Panc1 (cell line): ENCODE measurements around the gene TRIML2. TPM values are rescaled to one million over a fixed set of nuclear protein-coding genes. Genes with fewer than 3 reads are reported as not detected.

ENCODE experiments used
- ATAC-seq: fragments of 200-7000 bp; cut with Tn5 transposase; 2 replicates; pipeline ENCODE4 v1.9.1; 2020; ENCODE audit warnings: mild to moderate bottlenecking, moderate library complexity
- BruUV-seq: library from RNA; stranded (reverse); fragments of 400-500 nt; replicated peaks from 2 replicates; lab custom pipeline; 2021; lab: Mats Ljungman, UMichigan
- CTCF ChIA-PET: fragments of 300-600 bp; sonication (Branson Sonifier 250); formaldehyde crosslinking; loops from one replicate; lab custom pipeline; 2022; ENCODE audit warnings: antibody characterized with exemption; lab: Charles Lee
- POLR2A ChIA-PET: fragments of 300-600 bp; sonication (Branson Sonifier 250); formaldehyde crosslinking; loops from one replicate; lab custom pipeline; 2022; ENCODE audit warnings: antibody characterized with exemption; lab: Charles Lee
- DNase-seq: peaks from one replicate; pipeline ENCODE4 v3.0.0-alpha.2; 2010; ENCODE audit warnings: low read depth, low spot score
- H3K27ac ChIP-seq: 2 replicates; pipeline ENCODE4 v1.5.1; 2011; ENCODE audit warnings: mild to moderate bottlenecking, low read length, inconsistent platforms
- H3K27me3 ChIP-seq: fragments of 200-500 bp; sonication (Bioruptor generic); 2 replicates; pipeline ENCODE4 v1.6.0; 2014; ENCODE audit warnings: low read length, inconsistent platforms; ENCODE audit not compliant: control insufficient read depth, insufficient read depth
- H3K36me3 ChIP-seq: fragments of 200-500 bp; sonication (Bioruptor generic); 2 replicates; pipeline ENCODE4 v1.5.1; 2014; ENCODE audit warnings: inconsistent platforms, mild to moderate bottlenecking, low read length, moderate library complexity; ENCODE audit not compliant: control insufficient read depth, insufficient read depth
- H3K4me1 ChIP-seq: 2 replicates; pipeline ENCODE4 v1.5.1; 2011; ENCODE audit warnings: inconsistent platforms, mild to moderate bottlenecking, low read length, moderate library complexity; ENCODE audit not compliant: control insufficient read depth, insufficient read depth
- H3K4me3 ChIP-seq, 2 experiments: 2 replicates each; pipeline ENCODE4 v1.5.1; 2011 to 2012; ENCODE audit warnings: low read depth in 2 of 2, low read length in 2 of 2, mild to moderate bottlenecking in 2 of 2, inconsistent platforms in 1 of 2, moderate library complexity in 1 of 2
- H3K9me3 ChIP-seq: fragments of 200-500 bp; sonication (Bioruptor generic); 2 replicates; pipeline ENCODE4 v1.5.1; 2014; ENCODE audit warnings: low read depth, mild to moderate bottlenecking, inconsistent platforms, low read length, moderate library complexity; ENCODE audit not compliant: control insufficient read depth, insufficient read depth
- CTCF ChIP-seq: fragments of 450-650 bp; IDR thresholded peaks from 2 replicates; pipeline ENCODE4 v1.5.1; 2017; ENCODE audit warnings: mild to moderate bottlenecking
- POLR2AphosphoS5 ChIP-seq: IDR thresholded peaks from 2 replicates; pipeline ENCODE4 v1.6.1; 2012; ENCODE audit warnings: mild to moderate bottlenecking, low read depth, low read length, moderate library complexity
- SIN3A ChIP-seq: IDR thresholded peaks from 2 replicates; pipeline ENCODE4 v1.6.1; 2012; ENCODE audit warnings: low read depth, mild to moderate bottlenecking, low read length, moderate library complexity, borderline replicate concordance; ENCODE audit not compliant: insufficient read depth
- TCF7L2 ChIP-seq: IDR thresholded peaks from 2 replicates; pipeline ENCODE4 v1.6.1; 2011; ENCODE audit warnings: mild to moderate bottlenecking, low read depth, low read length, inconsistent platforms
- in situ Hi-C: cut with HindIII; loops from 2 replicates; pipeline ENCODE4 v1.10.0; 2016; ENCODE audit warnings: low sequenced_read_pairs, low pct_unique_long_range_greater_than_20kb
- intact Hi-C: fragments of 100-400 bp; cut with micrococcal nuclease; formaldehyde crosslinking; loops from one replicate; pipeline ENCODE4 v1.10.0; 2022; ENCODE audit not compliant: unreplicated experiment
- total RNA-seq: library from RNA; stranded (reverse); gene quantifications from one replicate; pipeline ENCODE4 v1.2.1, GENCODE V29; 2021; ENCODE audit not compliant: unreplicated experiment
- TF ChIP-seq, protein P1 (sequence below), 2 experiments: IDR thresholded peaks; 2 replicates each; pipeline ENCODE4 v1.6.1; 2011 to 2012; ENCODE audit warnings: low read depth in 2 of 2, control low read depth in 1 of 2, low read length in 1 of 2, mild to moderate bottlenecking in 1 of 2, moderate library complexity in 1 of 2; ENCODE audit not compliant: insufficient read depth in 1 of 2

Gene TRIML2
- total RNA-seq, 1 experiment from 2014 or later: not detected

DNA sequence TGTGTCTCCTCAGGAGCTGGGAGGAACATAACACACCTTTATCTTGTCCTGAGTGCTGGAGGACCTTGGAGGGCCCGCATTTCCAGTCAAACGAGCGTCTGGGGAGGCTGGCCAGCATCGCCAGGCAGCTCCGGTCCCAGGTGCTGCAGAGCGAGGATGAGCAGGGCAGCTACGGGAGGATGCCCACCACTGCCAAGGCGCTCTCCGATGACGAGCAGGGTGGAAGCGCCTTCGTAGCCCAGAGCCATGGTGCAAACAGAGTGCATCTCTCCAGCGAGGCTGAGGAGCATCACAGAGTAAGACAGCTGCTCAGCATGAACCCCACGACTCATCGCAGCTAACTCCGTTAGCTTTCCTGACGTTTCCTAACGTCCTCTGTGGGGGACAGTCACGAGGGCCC lies 30.3 kb upstream of the TRIML2 start:
- no TSS peak for BruUV-seq
- TF ChIP-seq SIN3A: no peak
- no peak for TF ChIP-seq CTCF
- no peak for TF ChIP-seq POLR2AphosphoS5
- no peak for TF ChIP-seq TCF7L2
- TF ChIP-seq, protein P1, sequence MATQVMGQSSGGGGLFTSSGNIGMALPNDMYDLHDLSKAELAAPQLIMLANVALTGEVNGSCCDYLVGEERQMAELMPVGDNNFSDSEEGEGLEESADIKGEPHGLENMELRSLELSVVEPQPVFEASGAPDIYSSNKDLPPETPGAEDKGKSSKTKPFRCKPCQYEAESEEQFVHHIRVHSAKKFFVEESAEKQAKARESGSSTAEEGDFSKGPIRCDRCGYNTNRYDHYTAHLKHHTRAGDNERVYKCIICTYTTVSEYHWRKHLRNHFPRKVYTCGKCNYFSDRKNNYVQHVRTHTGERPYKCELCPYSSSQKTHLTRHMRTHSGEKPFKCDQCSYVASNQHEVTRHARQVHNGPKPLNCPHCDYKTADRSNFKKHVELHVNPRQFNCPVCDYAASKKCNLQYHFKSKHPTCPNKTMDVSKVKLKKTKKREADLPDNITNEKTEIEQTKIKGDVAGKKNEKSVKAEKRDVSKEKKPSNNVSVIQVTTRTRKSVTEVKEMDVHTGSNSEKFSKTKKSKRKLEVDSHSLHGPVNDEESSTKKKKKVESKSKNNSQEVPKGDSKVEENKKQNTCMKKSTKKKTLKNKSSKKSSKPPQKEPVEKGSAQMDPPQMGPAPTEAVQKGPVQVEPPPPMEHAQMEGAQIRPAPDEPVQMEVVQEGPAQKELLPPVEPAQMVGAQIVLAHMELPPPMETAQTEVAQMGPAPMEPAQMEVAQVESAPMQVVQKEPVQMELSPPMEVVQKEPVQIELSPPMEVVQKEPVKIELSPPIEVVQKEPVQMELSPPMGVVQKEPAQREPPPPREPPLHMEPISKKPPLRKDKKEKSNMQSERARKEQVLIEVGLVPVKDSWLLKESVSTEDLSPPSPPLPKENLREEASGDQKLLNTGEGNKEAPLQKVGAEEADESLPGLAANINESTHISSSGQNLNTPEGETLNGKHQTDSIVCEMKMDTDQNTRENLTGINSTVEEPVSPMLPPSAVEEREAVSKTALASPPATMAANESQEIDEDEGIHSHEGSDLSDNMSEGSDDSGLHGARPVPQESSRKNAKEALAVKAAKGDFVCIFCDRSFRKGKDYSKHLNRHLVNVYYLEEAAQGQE (IDR thresholded peaks at IDR 0.05; ENCODE audit: insufficient read depth in 1 of 2, low read depth in 2 of 2, low read length in 1 of 2): no peak
- DNase-seq (no peak), ATAC-seq (no peak)
- Histone ChIP-seq H3K4me1 (no peaks in the 10 kb centered on the region), H3K4me3 (no peak overlapping the region), H3K36me3 (no peaks in the 10 kb centered on the region), H3K27me3 (no peaks in the 10 kb centered on the region), H3K9me3 (no peaks in the 10 kb centered on the region), H3K27ac (no peak overlapping the region)
- in situ Hi-C loops: no loop called here
- POLR2A ChIA-PET: no interaction called here
- CTCF ChIA-PET: no interaction called here
- intact Hi-C loops: no loop called here

DNA sequence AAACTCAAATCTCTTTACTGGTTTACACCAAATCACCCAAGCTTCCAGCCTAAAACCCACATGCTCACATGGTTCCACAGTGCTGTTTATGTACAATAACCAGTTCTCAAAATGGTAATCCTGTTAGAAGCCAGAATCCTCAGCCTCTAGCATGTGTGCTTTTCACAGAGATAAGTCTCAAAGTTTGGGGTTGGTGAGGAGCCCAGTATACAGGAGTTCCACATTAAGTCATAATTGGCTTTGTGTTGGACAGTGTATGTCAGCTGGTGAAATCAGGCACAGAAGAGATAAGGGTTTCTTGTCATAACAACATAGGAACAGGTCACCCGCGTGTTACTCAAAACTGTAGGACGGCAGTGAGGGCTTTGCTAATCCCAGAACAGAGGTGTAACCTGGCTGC lies 29.7 kb upstream of the TRIML2 start, which contains the start of gene TRIML1:
TSS of gene TRIML1 (plus strand) at position 301 of the 400 bp plus-strand sequence. CDS start 118 bp downstream, outside the sequence.
- intact Hi-C loops: no loop called here
- Histone ChIP-seq H3K4me1 (no peaks in the 10 kb centered on the region), H3K27ac (no peak within 1 kb of the TSS), H3K9me3 (no peaks in the 10 kb centered on the region), H3K36me3 (no peaks in the 10 kb centered on the region), H3K4me3 (no peak within 1 kb of the TSS), H3K27me3 (no peaks in the 10 kb centered on the region)
- DNase-seq: no peak
- in situ Hi-C loops: no loop called here
- CTCF ChIA-PET: no interaction called here
- POLR2A ChIA-PET: no interaction called here
- ATAC-seq: no peak
- no peak for TF ChIP-seq TCF7L2
- no peak for TF ChIP-seq POLR2AphosphoS5
- TF ChIP-seq SIN3A: no peak
- TF ChIP-seq, protein P1 (IDR thresholded peaks at IDR 0.05; ENCODE audit: insufficient read depth in 1 of 2, low read depth in 2 of 2, low read length in 1 of 2): no peak
- TF ChIP-seq CTCF: no peak
- BruUV-seq: no TSS peak
